Esophagus muscularis mucosa (tissue), 4 donors: ENCODE measurements around the gene TRIM15. TPM values are rescaled to one million over a fixed set of nuclear protein-coding genes. Genes with fewer than 3 reads are reported as not detected.
"Not testable (repeated sequence)": the region's sequence is repeated elsewhere in the genome, so short reads cannot be mapped to it uniquely, and the experiment has no call there.

Source experiments
- DNase-seq: peaks from one replicate; pipeline ENCODE4 v3.0.0-alpha.2; 2017; ENCODE audit errors: extremely low spot score
- H3K27ac ChIP-seq, 4 donors: fragments of 200-600 bp; sonication (generic); replicated peaks in 1 of 4; 1 replicate in 3 of 4; 2 replicates in 1 of 4; pipeline ENCODE4 v1.5.1; 2016 to 2019; ENCODE audit warnings: mild to moderate bottlenecking in 1 of 4
- H3K27me3 ChIP-seq, 4 donors: fragments of 200-600 bp; sonication (generic); one replicate each; pipeline versions ENCODE4 v1.5.1 to v1.6.0; 2016 to 2019
- H3K36me3 ChIP-seq, 4 donors: fragments of 200-600 bp; sonication (generic); one replicate each; pipeline ENCODE4 v1.5.1; 2016 to 2019
- H3K4me1 ChIP-seq, 4 donors: fragments of 200-600 bp; sonication (generic); one replicate each; pipeline ENCODE4 v1.5.1; 2016 to 2019
- H3K4me3 ChIP-seq, 4 donors: fragments of 200-600 bp; sonication (generic); 1 replicate in 2 of 4; 2 replicates in 2 of 4; pipeline ENCODE4 v1.5.1; 2016 to 2019; ENCODE audit warnings: mild to moderate bottlenecking in 4 of 4, moderate library complexity in 1 of 4
- H3K9me3 ChIP-seq, 4 donors: fragments of 200-600 bp; sonication (generic); 1 replicate in 3 of 4; 2 replicates in 1 of 4; pipeline ENCODE4 v1.5.1; 2016 to 2019
- CTCF ChIP-seq, 3 experiments: fragments of 200-600 bp in 2 of 3; fragments of 450-650 bp in 1 of 3; sonication (generic) in 2 of 3; IDR thresholded peaks; one replicate each; pipeline ENCODE4 v1.5.1; 2017 to 2019; ENCODE audit warnings: antibody characterized with exemption in 3 of 3, mild to moderate bottlenecking in 2 of 3, moderate library complexity in 1 of 3
- EP300 ChIP-seq: sonication (generic); formaldehyde crosslinking; IDR thresholded peaks from one replicate; pipeline ENCODE4 v1.6.1; 2017; ENCODE audit warnings: antibody characterized with exemption
- POLR2A ChIP-seq: fragments of 450-650 bp; IDR thresholded peaks from one replicate; pipeline ENCODE4 v1.6.1; 2017; ENCODE audit warnings: antibody characterized with exemption, moderate library complexity, mild to moderate bottlenecking, low read depth
- POLR2AphosphoS5 ChIP-seq, 2 donors: sonication (generic); formaldehyde crosslinking; IDR thresholded peaks; one replicate each; pipeline ENCODE4 v1.6.1; 2017; ENCODE audit warnings: antibody characterized with exemption in 2 of 2
- WGBS: methylation state at CpG from one replicate; pipeline ENCODE4 v1.1.5; 2018; 5-methylcytosine and 5-hydroxymethylcytosine counted together
- intact Hi-C: fragments of 100-400 bp; cut with DNase I; formaldehyde crosslinking; loops from one replicate; pipeline ENCODE4 v1.15.1; 2023
- total RNA-seq, 4 donors: library from RNA; depleted of rRNA; stranded (reverse); fragments of >200 nt; gene quantifications; one replicate each; pipeline versions ENCODE4 v1.1.0 to v1.2.1, GENCODE V29; 2016

TRIM15 gene
- total RNA-seq, 4 donors from 2014 or later: 0.42 TPM; not detected in 3

GRCh38 chr6:30136570-30137286, 26.6 kb upstream of the TRIM15 start:
- no peak for TF ChIP-seq POLR2A
- 80% methylated on average over 10 of the region's 11 CpGs for WGBS
- Histone ChIP-seq H3K4me1 (no peaks in the 10 kb centered on the region), H3K27me3 (peaks cover 0 to 60% (median 11%) of the 10 kb centered on the region in 4 donors), H3K4me3 (no peak overlapping the region), H3K36me3 (no peaks in the 10 kb centered on the region), H3K9me3 (no peaks in the 10 kb centered on the region), H3K27ac (no peak overlapping the region)
- peak; percentile 89 for DNase-seq
- intact Hi-C loops: no loop called here

GRCh38 chr6:30140240-30140639, 23.1 kb upstream of the TRIM15 start:
- H3K4me1 ChIP-seq, H3K36me3 ChIP-seq, H3K9me3 ChIP-seq, intact Hi-C loops, DNase-seq, H3K4me3 ChIP-seq, H3K27ac ChIP-seq: not testable (repeated sequence)
- WGBS: 86% methylated on average over 8 of the region's 8 CpGs
- H3K27me3 ChIP-seq: peaks cover 0 to 43% (median 0%) of the 10 kb centered on the region in 4 donors

GRCh38 chr6:30142665-30143064, 20.7 kb upstream of the TRIM15 start:
- no peak for DNase-seq
- WGBS: 52% methylated on average over 3 of the region's 3 CpGs
- Histone ChIP-seq H3K27ac (no peak overlapping the region), H3K27me3 (peaks cover 0 to 48% (median 0%) of the 10 kb centered on the region in 4 donors), H3K36me3 (no peaks in the 10 kb centered on the region), H3K9me3 (no peaks in the 10 kb centered on the region), H3K4me1 (no peaks in the 10 kb centered on the region), H3K4me3 (no peak overlapping the region)
- no peak for TF ChIP-seq POLR2A
- TF ChIP-seq EP300: no peak
- no peak for TF ChIP-seq POLR2AphosphoS5 (IDR thresholded peaks at IDR 0.05)
- no peak for TF ChIP-seq CTCF (IDR thresholded peaks at IDR 0.05)
- intact Hi-C loops: no loop called here

- Histone ChIP-seq H3K4me3 (no peak overlapping the region), H3K27ac (no peak overlapping the region), H3K4me1 (no peaks in the 10 kb centered on the region), H3K27me3 (peaks cover 0 to 59% (median 0%) of the 10 kb centered on the region in 4 donors), H3K9me3 (no peaks in the 10 kb centered on the region), H3K36me3 (no peaks in the 10 kb centered on the region)
- TF ChIP-seq EP300 (no peak), POLR2A (no peak), CTCF (IDR thresholded peaks at IDR 0.05) (no peak), POLR2AphosphoS5 (IDR thresholded peaks at IDR 0.05) (no peak)
- 73% methylated on average over 2 of the region's 2 CpGs for WGBS
- intact Hi-C loops: no loop called here
- DNase-seq: no peak
Measured at GRCh38 chr6:30143780-30144179, 19.6 kb upstream of the TRIM15 start.

GRCh38 chr6:30144811-30145210, 18.5 kb upstream of the TRIM15 start:
- Histone ChIP-seq H3K4me3 (no peak overlapping the region), H3K4me1 (no peaks in the 10 kb centered on the region), H3K36me3 (no peaks in the 10 kb centered on the region), H3K27ac (no peak overlapping the region), H3K9me3 (no peaks in the 10 kb centered on the region), H3K27me3 (peaks cover 0 to 60% (median 0%) of the 10 kb centered on the region in 4 donors)
- 67% methylated on average over 6 of the region's 6 CpGs for WGBS
- intact Hi-C loops: no loop called here
- DNase-seq: no peak
- TF ChIP-seq POLR2A (no peak), CTCF (IDR thresholded peaks at IDR 0.05) (no peak), EP300 (no peak), POLR2AphosphoS5 (IDR thresholded peaks at IDR 0.05) (no peak)

GRCh38 chr6:30145818-30146217, 17.5 kb upstream of the TRIM15 start:
- Histone ChIP-seq H3K4me3 (no peak overlapping the region), H3K27ac (no peak overlapping the region), H3K27me3 (peaks cover 0 to 52% (median 0%) of the 10 kb centered on the region in 4 donors), H3K4me1 (no peaks in the 10 kb centered on the region), H3K36me3 (no peaks in the 10 kb centered on the region), H3K9me3 (no peaks in the 10 kb centered on the region)
- peak; percentile 47 for DNase-seq
- TF ChIP-seq POLR2A (no peak), EP300 (no peak), POLR2AphosphoS5 (IDR thresholded peaks at IDR 0.05) (no peak), CTCF (IDR thresholded peaks at IDR 0.05) (no peak)
- 61% methylated on average over 7 of the region's 7 CpGs for WGBS
- intact Hi-C loops: no loop called here
